ENCODE results near the gene DNAJB9.

Gene DNAJB9

GRCh38 chr7:108603656-108604306 lies 34.1 kb downstream of the DNAJB9 start:
- no peak overlapping the region for H3K4me3 Mint-ChIP-seq
- H3K36me3 Mint-ChIP-seq (ENCODE audit: insufficient read depth) = peaks cover 4% of the 10 kb centered on the region
- no peak for ATAC-seq (replicated peaks)
- no peak overlapping the region for H3K27ac Mint-ChIP-seq
- no peaks in the 10 kb centered on the region for H3K9me3 Mint-ChIP-seq
- H3K4me1 Mint-ChIP-seq (ENCODE audit: low read depth in 2 of 2) = peaks cover 0 to 1% of the 10 kb centered on the region in 2 donors
- DNase-seq = no peak
- H3K27me3 Mint-ChIP-seq = peaks cover 15 to 22% of the 10 kb centered on the region in 2 donors

- Mint-ChIP-seq H3K36me3 (ENCODE audit: insufficient read depth) (peaks cover 4% of the 10 kb centered on the region), H3K4me3 (no peak overlapping the region), H3K9me3 (no peaks in the 10 kb centered on the region), H3K4me1 (ENCODE audit: low read depth in 2 of 2) (peaks cover 0 to 1% of the 10 kb centered on the region in 2 donors), H3K27ac (no peak overlapping the region), H3K27me3 (peaks cover 8 to 15% of the 10 kb centered on the region in 2 donors)
- no peak for ATAC-seq (replicated peaks)
- no peak for DNase-seq
These were observed 34.8 kb downstream of the DNAJB9 start for GRCh38 chr7:108604307-108605077.

GRCh38 chr7:108605559-108606201 lies 36.0 kb downstream of the DNAJB9 start:
- no peak overlapping the region for H3K27ac Mint-ChIP-seq
- no peaks in the 10 kb centered on the region for H3K9me3 Mint-ChIP-seq
- DNase-seq = no peak
- peaks cover 0 to 1% of the 10 kb centered on the region in 2 donors for H3K4me1 Mint-ChIP-seq (ENCODE audit: low read depth in 2 of 2)
- no peak for ATAC-seq (replicated peaks)
- H3K36me3 Mint-ChIP-seq (ENCODE audit: insufficient read depth) = no peaks in the 10 kb centered on the region
- peaks cover 0 to 6% of the 10 kb centered on the region in 2 donors for H3K27me3 Mint-ChIP-seq
- no peak overlapping the region for H3K4me3 Mint-ChIP-seq

GRCh38 chr7:108609643-108610042 lies 40.0 kb downstream of the DNAJB9 start:
- Mint-ChIP-seq H3K27ac (no peak overlapping the region), H3K27me3 (no peaks in the 10 kb centered on the region), H3K9me3 (no peaks in the 10 kb centered on the region), H3K36me3 (ENCODE audit: insufficient read depth) (no peaks in the 10 kb centered on the region), H3K4me1 (ENCODE audit: low read depth in 2 of 2) (peaks cover 0 to 1% of the 10 kb centered on the region in 2 donors), H3K4me3 (no peak overlapping the region)
- ATAC-seq (replicated peaks) (no peak), DNase-seq (no peak)

- H3K4me1 Mint-ChIP-seq (ENCODE audit: low read depth in 2 of 2) = no peaks in the 10 kb centered on the region
- no peak overlapping the region for H3K4me3 Mint-ChIP-seq
These were observed 41.6 kb downstream of the DNAJB9 start for GRCh38 chr7:108611268-108611667.

GRCh38 chr7:108613147-108613948 lies 43.7 kb downstream of the DNAJB9 start:
- ATAC-seq (replicated peaks) = peak; percentile 52

More at GRCh38 chr7:108611268-108611667, 41.6 kb downstream of the DNAJB9 start:
- ATAC-seq (replicated peaks) (no peak), DNase-seq (no peak)
- Mint-ChIP-seq H3K36me3 (ENCODE audit: insufficient read depth) (no peaks in the 10 kb centered on the region), H3K27ac (no peak overlapping the region), H3K9me3 (no peaks in the 10 kb centered on the region), H3K27me3 (no peaks in the 10 kb centered on the region)

GRCh38 chr7:108613949-108614381 lies 44.3 kb downstream of the DNAJB9 start:
- Mint-ChIP-seq H3K27me3 (peaks cover 0 to 7% of the 10 kb centered on the region in 2 donors), H3K4me1 (ENCODE audit: low read depth in 2 of 2) (no peaks in the 10 kb centered on the region), H3K36me3 (ENCODE audit: insufficient read depth) (no peaks in the 10 kb centered on the region), H3K9me3 (no peaks in the 10 kb centered on the region), H3K27ac (no peak overlapping the region), H3K4me3 (no peak overlapping the region)
- ATAC-seq (replicated peaks) (no peak), DNase-seq (no peak)

More at GRCh38 chr7:108613147-108613948, 43.7 kb downstream of the DNAJB9 start:
- H3K27me3 Mint-ChIP-seq = peaks cover 0 to 6% of the 10 kb centered on the region in 2 donors
- DNase-seq = no peak
- no peaks in the 10 kb centered on the region for H3K9me3 Mint-ChIP-seq
- H3K27ac Mint-ChIP-seq = no peak overlapping the region
- H3K4me3 Mint-ChIP-seq = no peak overlapping the region
- H3K4me1 Mint-ChIP-seq (ENCODE audit: low read depth in 2 of 2) = no peaks in the 10 kb centered on the region
- no peaks in the 10 kb centered on the region for H3K36me3 Mint-ChIP-seq (ENCODE audit: insufficient read depth)

GRCh38 chr7:108614896-108615295 lies 45.2 kb downstream of the DNAJB9 start:
- Mint-ChIP-seq H3K36me3 (ENCODE audit: insufficient read depth) (no peaks in the 10 kb centered on the region), H3K9me3 (no peaks in the 10 kb centered on the region), H3K27me3 (peaks cover 0 to 7% of the 10 kb centered on the region in 2 donors), H3K27ac (no peak overlapping the region), H3K4me3 (no peak overlapping the region), H3K4me1 (ENCODE audit: low read depth in 2 of 2) (no peaks in the 10 kb centered on the region)
- DNase-seq = no peak
- ATAC-seq (replicated peaks) = no peak

- ATAC-seq (replicated peaks) = no peak
- H3K27ac Mint-ChIP-seq = no peak overlapping the region
- H3K4me1 Mint-ChIP-seq (ENCODE audit: low read depth in 2 of 2) = no peaks in the 10 kb centered on the region
- no peaks in the 10 kb centered on the region for H3K9me3 Mint-ChIP-seq
- peaks cover 19 to 29% of the 10 kb centered on the region in 2 donors for H3K27me3 Mint-ChIP-seq
- DNase-seq = no peak
- no peak overlapping the region for H3K4me3 Mint-ChIP-seq
- no peaks in the 10 kb centered on the region for H3K36me3 Mint-ChIP-seq (ENCODE audit: insufficient read depth)
These were observed 48.4 kb downstream of the DNAJB9 start for GRCh38 chr7:108618056-108618455.

GRCh38 chr7:108623220-108623619 lies 53.5 kb downstream of the DNAJB9 start:
- ATAC-seq (replicated peaks) = no peak
- H3K27ac Mint-ChIP-seq = no peak overlapping the region
- H3K4me3 Mint-ChIP-seq = no peak overlapping the region

More at GRCh38 chr7:108623220-108623619, 53.5 kb downstream of the DNAJB9 start:
- H3K27me3 Mint-ChIP-seq = peaks cover 45 to 66% of the 10 kb centered on the region in 2 donors
- H3K9me3 Mint-ChIP-seq = no peaks in the 10 kb centered on the region
- DNase-seq = no peak
- no peaks in the 10 kb centered on the region for H3K4me1 Mint-ChIP-seq (ENCODE audit: low read depth in 2 of 2)
- H3K36me3 Mint-ChIP-seq (ENCODE audit: insufficient read depth) = no peaks in the 10 kb centered on the region

All from effector memory CD8-positive, alpha-beta T cell (primary cell).